Naive thymus-derived CD8-positive, alpha-beta T cell (primary cell): Measurements from ENCODE around the gene PGAM2. TPM values are rescaled to one million over a fixed set of nuclear protein-coding genes. Genes with fewer than 3 reads are reported as not detected.
A peak's percentile ranks its signal among the peaks of the same experiment; 100 is the strongest.

ENCODE experiments used
- ATAC-seq, 2 donors: fragments of 150-1000 bp; cut with Tn5 transposase in 1 of 2; sonication (Bioruptor Pico), chemical (Tn5 transposase) in 1 of 2; 1 replicate in 1 of 2; 2 replicates in 1 of 2; pipeline ENCODE4 v1.10.0; 2021; ENCODE audit warnings: mild to moderate bottlenecking in 2 of 2, moderate library complexity in 2 of 2
- POLR2A ChIA-PET: fragments of 350-600 bp; sonication (Branson Sonifier 250); formaldehyde crosslinking; loops from one replicate; lab custom pipeline; 2021; ENCODE audit warnings: antibody characterized with exemption; lab: Charles Lee
- DNase-seq, 10 donors: peaks; one replicate each; pipeline versions ENCODE4 v3.0.0 to v3.0.0-alpha.2; 2020 to 2022
- H3K27ac Mint-ChIP-seq, 10 donors: one replicate each; pipeline ENCODE4 v1.8.0; 2020 to 2022; ENCODE audit warnings: mild to moderate bottlenecking in 10 of 10, mixed read lengths in 10 of 10, moderate library complexity in 4 of 10, inconsistent platforms in 1 of 10
- H3K27me3 Mint-ChIP-seq, 5 donors: one replicate each; pipeline ENCODE4 v1.8.0; 2021 to 2022; ENCODE audit warnings: mixed read lengths in 5 of 5
- H3K36me3 Mint-ChIP-seq, 3 donors: one replicate each; pipeline ENCODE4 v1.8.0; 2020 to 2022; ENCODE audit warnings: mixed read lengths in 3 of 3, mild to moderate bottlenecking in 2 of 3, inconsistent platforms in 1 of 3
- H3K4me1 Mint-ChIP-seq, 4 donors: one replicate each; pipeline ENCODE4 v1.8.0; 2021 to 2022; ENCODE audit warnings: mixed read lengths in 4 of 4
- H3K4me3 Mint-ChIP-seq, 10 donors: one replicate each; pipeline ENCODE4 v1.8.0; 2020 to 2022; ENCODE audit warnings: mild to moderate bottlenecking in 10 of 10, mixed read lengths in 10 of 10, moderate library complexity in 6 of 10, inconsistent platforms in 1 of 10
- H3K9me3 Mint-ChIP-seq, 9 donors: one replicate each; pipeline ENCODE4 v1.8.0; 2020 to 2022; ENCODE audit warnings: mixed read lengths in 9 of 9, mild to moderate bottlenecking in 3 of 9, inconsistent platforms in 1 of 9, moderate library complexity in 1 of 9
- polyA plus RNA-seq, 3 donors: library from polyadenylated mRNA; unstranded; fragments of 300-500 nt; fragmentation: Illumina TruSeq; gene quantifications; one replicate each; pipeline ENCODE4 v1.2.3, GENCODE V29; 2021
- total RNA-seq, 8 experiments: library from RNA in 2 of 8; stranded (reverse) in 2 of 8; gene quantifications; one replicate each; pipeline ENCODE4 v1.2.3 and lab custom pipeline; 2021 to 2026

Gene PGAM2
- total and polyA plus RNA-seq, 5 experiments from 2014 or later, result 3.3 to 3.9 TPM; not detected in 3

DNA sequence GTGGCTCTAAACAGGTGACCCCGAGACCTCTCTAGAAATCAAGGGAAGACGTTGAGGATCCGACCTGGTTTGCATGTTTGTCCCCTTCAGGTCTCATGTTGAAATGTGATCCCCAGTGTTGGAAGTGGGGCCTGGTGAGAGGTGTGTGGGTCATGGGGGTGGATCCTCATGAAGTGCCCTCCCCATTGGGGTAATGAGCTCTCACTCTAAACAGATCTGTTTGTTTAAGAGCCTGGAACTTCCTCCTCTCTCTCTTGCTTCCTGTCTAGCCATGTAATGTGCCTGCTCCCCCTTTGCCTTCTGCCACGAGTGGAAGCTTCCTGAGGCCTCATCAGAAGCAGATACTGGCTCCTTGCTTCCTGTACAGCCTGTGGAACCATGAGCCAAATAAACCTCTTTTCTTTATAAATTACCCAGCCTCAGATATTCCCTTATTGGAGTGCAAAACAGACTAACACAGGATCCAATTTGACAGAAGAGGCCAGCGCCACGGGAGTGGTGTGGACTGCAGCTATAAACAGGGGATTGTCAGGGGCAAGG lies 27.8 kb upstream of the PGAM2 start:
- no peak for DNase-seq
- peaks cover 0 to 2% (median 0%) of the 10 kb centered on the region in 5 donors for H3K27me3 Mint-ChIP-seq
- H3K27ac Mint-ChIP-seq, result peak overlapping the region in 3 of 10 donors; percentile 35 to 80 (median 47)
- H3K4me3 Mint-ChIP-seq, result no peak overlapping the region
- no peaks in the 10 kb centered on the region for H3K9me3 Mint-ChIP-seq
- POLR2A ChIA-PET, result no interaction called here
- H3K36me3 Mint-ChIP-seq, result no peaks in the 10 kb centered on the region
- ATAC-seq, result no peak
- peaks cover 0 to 22% (median 7%) of the 10 kb centered on the region in 4 donors for H3K4me1 Mint-ChIP-seq

DNA sequence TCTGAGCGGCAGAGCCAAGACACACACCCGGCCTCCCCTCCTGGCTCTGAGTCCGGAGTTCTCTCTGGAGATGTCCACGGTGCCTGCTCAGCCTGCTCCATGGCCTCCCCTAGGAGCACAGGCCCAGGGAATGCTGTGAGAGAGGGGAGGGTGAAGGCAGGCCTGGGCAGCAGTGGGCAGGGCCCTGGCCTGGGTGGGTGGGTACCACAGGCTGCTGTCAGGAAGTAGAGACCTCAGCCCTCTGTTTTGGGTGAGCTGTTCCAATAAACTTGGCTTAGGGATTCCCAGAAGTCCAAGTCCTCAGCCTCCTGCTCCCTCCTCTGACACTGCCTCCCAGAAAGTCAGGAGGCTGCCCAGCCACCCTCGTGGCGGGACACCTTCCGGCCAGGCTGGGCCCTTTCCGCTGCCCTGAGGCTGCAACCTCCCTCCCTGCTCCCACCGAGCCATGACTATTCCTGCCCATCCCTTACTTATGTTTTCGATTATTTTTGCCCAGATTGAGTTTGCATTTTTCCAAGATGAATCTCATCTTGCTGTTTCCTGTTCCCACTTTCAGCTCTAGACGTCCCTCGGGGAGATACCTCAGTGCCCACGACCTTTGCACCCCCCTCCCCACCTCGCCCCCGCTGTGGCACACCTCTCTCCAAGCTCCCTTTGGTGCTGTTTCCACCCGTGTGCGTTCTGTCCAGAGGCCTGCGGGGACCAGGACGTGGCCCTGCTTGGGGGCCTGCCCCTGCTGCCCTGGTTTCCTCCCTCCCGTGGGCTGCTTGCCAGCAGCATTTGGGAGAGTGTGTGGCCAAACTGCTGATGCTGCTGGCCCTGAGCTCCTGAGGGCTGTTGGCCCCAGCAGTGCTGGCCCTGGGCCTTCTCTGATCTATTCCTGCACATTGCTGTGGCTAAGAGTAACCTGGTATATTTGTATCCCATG lies 22.8 kb upstream of the PGAM2 start:
- ATAC-seq, result no peak

DNA sequence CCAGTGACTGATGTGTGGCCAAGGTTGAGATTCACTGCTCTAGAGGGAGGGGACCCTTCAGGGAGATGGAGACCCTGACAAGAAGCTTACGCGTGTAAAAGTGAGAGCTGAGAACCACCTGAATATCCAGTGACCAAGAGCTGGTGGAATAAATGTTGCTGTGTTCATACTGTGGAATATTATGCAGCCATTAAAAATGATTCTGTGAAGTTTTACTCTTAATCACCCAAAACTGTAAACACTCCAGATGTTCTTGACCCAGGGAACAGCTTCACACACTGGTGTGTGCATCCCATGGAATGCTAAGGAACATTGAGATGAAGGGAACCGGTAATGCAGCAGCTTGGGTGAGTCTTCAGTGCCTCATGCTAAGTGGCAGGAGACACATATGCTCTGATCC lies 21.3 kb upstream of the PGAM2 start:
- Mint-ChIP-seq H3K9me3 (no peaks in the 10 kb centered on the region), H3K4me3 (no peak overlapping the region), H3K36me3 (no peaks in the 10 kb centered on the region), H3K27ac (peak overlapping the region in 1 of 10 donors; percentile 38), H3K27me3 (peaks cover 0 to 2% (median 0%) of the 10 kb centered on the region in 5 donors), H3K4me1 (peaks cover 1 to 10% (median 5%) of the 10 kb centered on the region in 4 donors)
- ATAC-seq (no peak), DNase-seq (no peak)
- POLR2A ChIA-PET, result no interaction called here

More for the DNA sequence above, 22.8 kb upstream of the PGAM2 start:
- POLR2A ChIA-PET, result interaction anchor here (1.0 kb wide), 1 partner anchor 35 kb away, joined by 3 read pairs; no protein-coding TSS in a partner anchor
- DNase-seq, result no peak
- Mint-ChIP-seq H3K4me3 (no peak overlapping the region), H3K27me3 (peaks cover 0 to 2% (median 0%) of the 10 kb centered on the region in 5 donors), H3K9me3 (no peaks in the 10 kb centered on the region), H3K36me3 (no peaks in the 10 kb centered on the region), H3K4me1 (peaks cover 4 to 5% (median 5%) of the 10 kb centered on the region in 4 donors), H3K27ac (peak overlapping the region in 2 of 10 donors; percentile 58 to 59)

DNA sequence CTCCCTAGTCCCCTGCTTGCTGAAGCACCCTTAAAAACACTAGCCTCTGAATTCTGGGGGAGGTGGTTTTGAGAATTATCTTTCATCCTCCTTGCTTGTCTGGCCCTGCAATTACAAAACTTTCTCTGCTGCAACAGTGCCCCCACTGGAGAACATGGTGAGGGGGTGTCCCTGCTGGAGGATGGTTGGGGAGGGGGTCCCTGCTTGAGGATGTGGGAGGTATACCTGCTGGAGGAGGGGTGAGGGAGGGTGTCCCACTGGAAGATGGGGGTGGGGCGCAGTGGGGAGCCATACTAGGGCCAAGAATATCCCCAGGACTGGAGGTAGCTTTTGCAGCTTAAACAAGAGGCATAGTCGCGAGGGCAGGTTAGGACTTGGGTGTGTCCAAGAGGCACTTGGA lies 20.2 kb upstream of the PGAM2 start:
- DNase-seq (no peak), ATAC-seq (no peak)
- H3K4me3 Mint-ChIP-seq, result no peak overlapping the region
- H3K9me3 Mint-ChIP-seq, result no peaks in the 10 kb centered on the region
- H3K27ac Mint-ChIP-seq, result no peak overlapping the region
- POLR2A ChIA-PET, result interaction anchor here (0.7 to 1.1 kb wide), 2 partner anchors 38 to 41 kb away, joined by 3 read pairs; partner anchors contain the start of genes DBNL and POLD2
- no peaks in the 10 kb centered on the region for H3K27me3 Mint-ChIP-seq
- peaks cover 0 to 7% (median 5%) of the 10 kb centered on the region in 3 donors for H3K36me3 Mint-ChIP-seq
- peaks cover 8 to 20% (median 15%) of the 10 kb centered on the region in 4 donors for H3K4me1 Mint-ChIP-seq

DNA sequence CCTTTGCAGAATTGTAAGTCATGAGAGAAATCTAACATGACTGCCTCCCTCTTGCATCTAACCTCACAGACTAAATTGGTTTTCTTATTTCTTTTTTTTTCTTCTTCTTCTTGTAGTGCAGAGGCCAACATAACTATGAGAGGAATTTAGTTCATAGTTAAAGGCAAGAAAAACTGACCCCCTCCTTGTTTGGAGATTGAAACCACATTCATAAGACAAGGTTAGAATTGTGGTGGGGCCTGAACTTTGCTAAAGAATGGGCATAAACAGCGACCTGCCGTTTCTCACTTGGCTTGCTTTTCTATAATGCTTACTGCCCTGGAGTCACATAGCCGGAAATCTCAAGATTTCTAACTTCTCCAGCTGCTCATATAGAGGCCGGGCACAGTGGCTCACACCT lies 19.3 kb upstream of the PGAM2 start:
- H3K4me1 Mint-ChIP-seq, result peaks cover 8 to 28% (median 18%) of the 10 kb centered on the region in 4 donors
- ATAC-seq, result no peak
- POLR2A ChIA-PET, result interaction anchor here (0.7 kb wide), 1 partner anchor 26 kb away, joined by 3 read pairs; no protein-coding TSS in a partner anchor
- H3K27me3 Mint-ChIP-seq, result no peaks in the 10 kb centered on the region
- peak overlapping the region in 2 of 10 donors; percentile 57 to 70 for H3K4me3 Mint-ChIP-seq
- H3K27ac Mint-ChIP-seq, result peak overlapping the region in 5 of 10 donors; percentile 27 to 63 (median 59)
- H3K9me3 Mint-ChIP-seq, result no peaks in the 10 kb centered on the region
- DNase-seq, result no peak
- peaks cover 0 to 7% (median 5%) of the 10 kb centered on the region in 3 donors for H3K36me3 Mint-ChIP-seq

DNA sequence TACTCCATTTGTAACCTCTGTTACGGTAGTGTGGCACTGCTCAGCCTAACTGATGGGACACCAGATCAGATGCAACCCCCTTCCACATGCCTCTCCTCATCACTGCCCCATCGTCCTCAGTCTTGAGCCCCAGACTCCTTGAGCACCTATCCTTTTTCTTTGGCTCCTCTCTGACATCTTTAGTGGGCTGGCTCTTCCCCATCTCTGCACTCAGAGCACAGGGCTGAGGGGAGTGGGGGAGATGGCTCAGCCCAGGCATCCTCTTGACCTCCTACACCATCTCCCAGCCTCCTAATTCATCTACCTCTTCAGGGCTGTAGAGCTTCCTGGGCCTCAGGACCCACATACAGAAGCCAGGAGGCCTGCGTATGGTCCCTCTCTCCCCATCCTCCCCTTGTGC lies 18.4 kb upstream of the PGAM2 start:
- POLR2A ChIA-PET, result interaction anchor here (0.6 to 0.9 kb wide), 2 partner anchors 39 to 118 kb away, joined by 3 read pairs; partner anchors contain the start of gene POLD2
- no peaks in the 10 kb centered on the region for H3K9me3 Mint-ChIP-seq
- no peaks in the 10 kb centered on the region for H3K27me3 Mint-ChIP-seq
- peak overlapping the region in 8 of 10 donors; percentile 31 to 86 (median 66) for H3K27ac Mint-ChIP-seq
- H3K4me1 Mint-ChIP-seq, result peaks cover 8 to 33% (median 19%) of the 10 kb centered on the region in 4 donors
- H3K4me3 Mint-ChIP-seq, result peak overlapping the region; percentile 24 to 89 (median 79)
- H3K36me3 Mint-ChIP-seq, result peaks cover 0 to 12% (median 5%) of the 10 kb centered on the region in 3 donors
- DNase-seq (no peak), ATAC-seq (no peak)

DNA sequence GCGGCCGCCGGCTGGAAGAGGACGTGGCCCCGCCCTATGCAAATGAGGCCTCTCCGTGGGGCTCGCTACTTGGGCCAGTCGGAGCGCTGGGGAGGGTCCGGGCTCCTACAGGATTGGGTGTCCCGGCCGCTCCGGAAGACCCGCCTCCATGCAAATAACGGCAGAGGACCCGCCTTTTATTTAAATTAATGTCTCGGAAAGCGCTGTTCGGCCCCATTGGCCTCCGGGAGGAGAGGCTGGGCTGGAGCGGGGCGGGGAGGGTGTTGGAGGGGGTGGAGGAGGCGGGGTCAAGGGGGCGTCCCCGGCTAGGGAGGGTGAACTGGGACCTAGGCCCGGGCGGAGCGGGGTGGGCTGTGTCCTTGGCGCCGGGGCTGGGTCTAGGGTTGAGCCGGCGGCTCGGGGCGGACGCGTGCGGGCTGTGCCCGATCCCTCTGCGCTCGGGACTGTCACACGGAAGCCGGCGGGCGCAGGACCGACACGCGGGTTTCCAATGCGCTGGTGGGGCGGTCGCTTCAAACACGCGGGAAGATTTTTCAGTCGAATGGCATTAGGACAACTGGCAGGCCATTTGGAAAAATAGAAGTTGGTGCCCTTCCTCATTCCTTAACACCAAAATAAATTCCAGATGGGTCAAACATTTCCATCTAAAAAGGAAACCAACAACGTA lies 17.3 kb upstream of the PGAM2 start:
- DNase-seq, result peak; percentile 88 to 99 (median 98)
- Mint-ChIP-seq H3K4me3 (peak overlapping the region; percentile 80 to 94 (median 87)), H3K27ac (peak overlapping the region; percentile 25 to 95 (median 88)), H3K36me3 (peaks cover 0 to 23% (median 5%) of the 10 kb centered on the region in 3 donors), H3K9me3 (no peaks in the 10 kb centered on the region), H3K4me1 (peaks cover 13 to 44% (median 30%) of the 10 kb centered on the region in 4 donors), H3K27me3 (no peaks in the 10 kb centered on the region)
- ATAC-seq, result peak; percentile 90 to 93
- POLR2A ChIA-PET, result interaction anchor here (2.0 to 2.7 kb wide), 2 partner anchors 31 to 63 kb away, joined by 9 to 18 read pairs; no protein-coding TSS in a partner anchor

DNA sequence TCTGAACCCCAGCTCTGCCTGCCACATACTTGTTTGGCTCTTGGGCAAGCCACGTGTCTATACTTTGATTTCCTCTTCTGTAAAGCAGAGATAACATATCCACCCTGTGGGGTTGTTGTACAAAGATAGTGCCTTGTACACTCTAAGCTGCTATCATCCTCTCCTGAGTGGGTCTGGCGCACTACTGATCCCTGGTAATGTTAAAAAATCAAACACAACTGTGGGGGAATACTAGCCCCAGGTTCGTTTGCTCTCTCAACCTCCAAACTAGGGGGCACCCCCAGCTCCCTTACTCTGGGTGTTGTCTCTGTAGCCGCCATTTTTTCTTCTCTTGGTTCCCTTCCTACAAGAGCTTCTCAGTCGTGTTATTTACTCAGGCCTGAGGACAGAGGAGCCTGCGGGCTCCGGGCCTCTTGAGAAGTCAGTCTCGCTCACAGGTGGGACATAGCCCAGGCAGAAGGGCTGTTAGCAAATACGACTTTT lies 15.9 kb upstream of the PGAM2 start:
- POLR2A ChIA-PET, result interaction anchor here (0.6 to 4.5 kb wide), 17 partner anchors 9 to 409 kb away, joined by 3 to 56 read pairs (median 6); partner anchors contain the start of genes DBNL, NUDCD3, PGAM2 and POLD2
- Mint-ChIP-seq H3K4me3 (peak overlapping the region; percentile 82 to 94 (median 88)), H3K27ac (peak overlapping the region; percentile 86 to 96 (median 94)), H3K4me1 (peaks cover 15 to 48% (median 33%) of the 10 kb centered on the region in 4 donors), H3K27me3 (no peaks in the 10 kb centered on the region), H3K9me3 (no peaks in the 10 kb centered on the region), H3K36me3 (peaks cover 0 to 36% (median 5%) of the 10 kb centered on the region in 3 donors)
- peak in 1 of 2 donors; percentile 10 for ATAC-seq
- DNase-seq, result peak in 6 of 10 donors; percentile 37 to 59 (median 46)

DNA sequence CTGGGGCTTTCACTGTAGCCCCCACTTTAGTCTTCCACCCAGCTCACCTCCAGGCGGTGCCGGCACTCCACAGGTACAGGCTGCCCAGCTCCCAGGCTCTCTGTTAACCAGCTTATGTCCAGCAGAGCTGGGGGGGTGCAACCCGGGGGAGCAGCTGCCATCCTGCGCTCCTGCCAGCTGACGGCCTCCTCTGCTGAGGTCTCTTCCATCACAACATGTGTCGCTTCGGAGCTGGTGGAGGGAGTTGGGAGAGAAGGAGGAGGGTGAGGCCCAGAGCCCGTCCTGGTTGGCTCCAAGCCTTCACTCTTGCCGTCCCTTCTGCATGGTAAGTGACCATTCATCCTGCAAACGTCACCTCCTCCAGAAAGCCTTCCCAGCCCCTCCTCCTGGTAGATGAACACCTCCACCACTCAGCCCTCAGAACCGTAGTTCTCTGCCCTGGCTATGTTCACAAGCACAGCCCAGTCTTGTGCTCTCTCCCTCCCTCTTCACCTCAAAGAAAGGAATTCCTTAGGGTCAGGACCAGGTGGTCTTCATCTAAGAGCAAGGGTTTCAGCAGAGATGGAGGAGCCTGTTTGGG lies 15.4 kb upstream of the PGAM2 start:
- DNase-seq (no peak), ATAC-seq (no peak)
- Mint-ChIP-seq H3K4me3 (peak overlapping the region; percentile 82 to 94 (median 88)), H3K27me3 (no peaks in the 10 kb centered on the region), H3K36me3 (peaks cover 0 to 39% (median 5%) of the 10 kb centered on the region in 3 donors), H3K27ac (peak overlapping the region; percentile 86 to 96 (median 94)), H3K9me3 (no peaks in the 10 kb centered on the region), H3K4me1 (peaks cover 15 to 48% (median 33%) of the 10 kb centered on the region in 4 donors)
- POLR2A ChIA-PET, result interaction anchor here (0.6 to 4.5 kb wide), 17 partner anchors 9 to 409 kb away, joined by 3 to 56 read pairs (median 6); partner anchors contain the start of genes DBNL, NUDCD3, PGAM2 and POLD2

DNA sequence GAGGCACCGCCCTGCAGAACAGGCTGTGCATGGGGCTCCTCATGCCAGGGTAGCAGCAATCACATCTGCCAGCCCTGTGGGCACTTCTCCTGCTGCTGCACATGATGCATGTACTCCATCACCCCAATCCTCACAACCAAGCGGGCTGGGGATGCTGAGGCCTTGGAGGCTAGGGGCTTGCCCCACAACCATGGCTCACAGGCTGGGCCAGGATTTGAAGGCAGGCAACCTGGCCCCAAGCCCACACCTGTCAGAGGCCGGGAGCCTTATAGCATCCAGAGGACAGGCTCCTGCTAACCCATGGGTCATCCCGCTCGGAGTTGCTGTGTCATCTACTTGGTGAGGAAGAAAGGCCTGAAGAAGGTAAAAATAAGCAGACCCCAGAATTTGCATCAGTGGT lies 14.8 kb upstream of the PGAM2 start:
- POLR2A ChIA-PET, result interaction anchor here (1.9 to 4.5 kb wide), 5 partner anchors 14 to 43 kb away, joined by 9 to 56 read pairs (median 18); partner anchors contain the start of genes DBNL, PGAM2 and POLD2
- Mint-ChIP-seq H3K27ac (peak overlapping the region in 3 of 10 donors; percentile 36 to 59 (median 57)), H3K4me3 (peak overlapping the region in 1 of 10 donors; percentile 24), H3K36me3 (peaks cover 0 to 45% (median 5%) of the 10 kb centered on the region in 3 donors), H3K9me3 (no peaks in the 10 kb centered on the region), H3K4me1 (peaks cover 15 to 50% (median 34%) of the 10 kb centered on the region in 4 donors), H3K27me3 (no peaks in the 10 kb centered on the region)
- no peak for ATAC-seq
- peak in 1 of 10 donors; percentile 59 for DNase-seq
